ACC112 (cell line): Measurements from ENCODE around the gene TNIK.
A peak's percentile ranks its signal among the peaks of the same experiment; 100 is the strongest.

Experiments used
- H2AFZ ChIP-seq: fragments of 200-600 bp; sonication (generic); one replicate; pipeline ENCODE4 v1.6.0; 2017; ENCODE audit warnings: antibody characterized with exemption, low read length; ENCODE audit not compliant: unreplicated experiment
- H3K27ac ChIP-seq: fragments of 200-600 bp; sonication (generic); 2 replicates; pipeline ENCODE4 v1.5.1; 2014; ENCODE audit warnings: low read depth, mild to moderate bottlenecking, antibody characterized with exemption, low read length, moderate library complexity
- H3K27me3 ChIP-seq: fragments of 200-600 bp; sonication (generic); 2 replicates; pipeline ENCODE4 v1.6.1; 2014; ENCODE audit warnings: mild to moderate bottlenecking, antibody characterized with exemption, low read length, moderate library complexity, mixed read lengths; ENCODE audit not compliant: insufficient read depth
- H3K36me3 ChIP-seq: fragments of 200-600 bp; sonication (generic); 2 replicates; pipeline ENCODE4 v1.6.1; 2016; ENCODE audit warnings: mild to moderate bottlenecking, antibody characterized with exemption, low read length, moderate library complexity, mixed read lengths; ENCODE audit not compliant: insufficient read depth
- H3K4me1 ChIP-seq: fragments of 200-600 bp; sonication (generic); one replicate; pipeline ENCODE4 v1.6.1; 2016; ENCODE audit warnings: low read length, mixed read lengths; ENCODE audit not compliant: insufficient read depth, unreplicated experiment, control insufficient read depth
- H3K4me3 ChIP-seq: fragments of 200-600 bp; sonication (generic); 2 replicates; pipeline ENCODE4 v1.5.1; 2014; ENCODE audit warnings: mild to moderate bottlenecking, low read depth, low read length
- H3K79me2 ChIP-seq: fragments of 200-600 bp; sonication (generic); one replicate; pipeline ENCODE4 v1.6.0; 2016; ENCODE audit warnings: low read length; ENCODE audit not compliant: control insufficient read depth, unreplicated experiment, insufficient read depth

The TNIK gene

DNA sequence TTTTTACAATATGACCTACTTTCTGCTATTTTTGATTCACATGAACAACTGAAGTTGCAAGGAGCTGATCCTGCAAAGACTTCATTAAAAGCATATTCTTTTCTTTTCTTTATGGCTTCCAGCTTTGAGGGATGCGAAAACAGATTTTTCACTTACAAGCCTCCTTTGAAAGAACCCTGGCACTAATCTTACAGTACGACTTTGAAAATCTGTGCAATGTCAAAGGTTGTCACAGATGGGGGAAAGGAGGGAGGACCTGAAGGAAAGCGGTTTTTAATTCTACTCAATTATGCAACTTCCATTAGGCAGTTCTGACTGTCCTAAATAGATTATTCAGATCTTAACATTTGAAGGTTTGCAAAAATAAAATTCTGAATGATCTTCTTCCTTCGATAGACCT lies 130.5 kb downstream of the TNIK start:
- Histone ChIP-seq H3K79me2 (no peaks in the 10 kb centered on the region), H3K36me3 (no peaks in the 10 kb centered on the region), H3K4me3 (no peak overlapping the region), H3K4me1 (peaks cover 12% of the 10 kb centered on the region), H3K27ac (no peak overlapping the region), H3K27me3 (no peaks in the 10 kb centered on the region), H2AFZ (no peak overlapping the region)

DNA sequence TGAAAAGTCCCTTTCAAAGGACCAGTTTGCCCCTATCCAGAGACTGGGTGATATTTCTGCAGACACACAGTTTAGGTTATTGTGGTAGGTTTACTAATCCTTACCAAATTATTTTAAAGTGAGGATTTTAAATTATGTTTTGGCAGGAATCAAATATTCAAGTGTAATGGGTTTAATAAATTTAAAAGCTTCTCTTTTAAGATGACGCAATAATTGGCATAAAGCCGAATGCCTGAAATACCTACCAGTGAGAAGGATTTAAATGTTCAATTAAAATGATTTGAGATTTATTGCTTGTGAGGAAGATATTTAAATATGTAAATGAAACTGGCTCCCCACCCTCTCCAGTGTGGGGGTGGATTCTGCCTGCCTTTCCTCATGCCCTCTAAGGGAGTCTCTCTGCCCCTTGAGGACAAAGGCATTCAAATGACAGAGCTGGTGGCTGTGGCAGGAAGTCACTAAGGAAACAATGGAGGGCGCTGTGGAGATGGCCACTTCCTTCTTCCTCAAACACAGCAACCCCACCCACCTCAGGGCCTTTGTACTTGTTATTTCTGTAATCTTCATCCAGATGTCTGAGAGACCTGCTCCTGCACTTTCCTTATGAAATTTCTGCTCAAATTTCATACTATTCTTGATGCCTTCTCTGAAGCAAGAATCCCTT lies 131.7 kb downstream of the TNIK start:
- H3K27me3 ChIP-seq: no peaks in the 10 kb centered on the region
- H3K4me1 ChIP-seq: peaks cover 20% of the 10 kb centered on the region
- no peak overlapping the region for H3K4me3 ChIP-seq
- no peaks in the 10 kb centered on the region for H3K36me3 ChIP-seq
- no peak overlapping the region for H2AFZ ChIP-seq
- H3K27ac ChIP-seq: no peak overlapping the region
- H3K79me2 ChIP-seq: no peaks in the 10 kb centered on the region

DNA sequence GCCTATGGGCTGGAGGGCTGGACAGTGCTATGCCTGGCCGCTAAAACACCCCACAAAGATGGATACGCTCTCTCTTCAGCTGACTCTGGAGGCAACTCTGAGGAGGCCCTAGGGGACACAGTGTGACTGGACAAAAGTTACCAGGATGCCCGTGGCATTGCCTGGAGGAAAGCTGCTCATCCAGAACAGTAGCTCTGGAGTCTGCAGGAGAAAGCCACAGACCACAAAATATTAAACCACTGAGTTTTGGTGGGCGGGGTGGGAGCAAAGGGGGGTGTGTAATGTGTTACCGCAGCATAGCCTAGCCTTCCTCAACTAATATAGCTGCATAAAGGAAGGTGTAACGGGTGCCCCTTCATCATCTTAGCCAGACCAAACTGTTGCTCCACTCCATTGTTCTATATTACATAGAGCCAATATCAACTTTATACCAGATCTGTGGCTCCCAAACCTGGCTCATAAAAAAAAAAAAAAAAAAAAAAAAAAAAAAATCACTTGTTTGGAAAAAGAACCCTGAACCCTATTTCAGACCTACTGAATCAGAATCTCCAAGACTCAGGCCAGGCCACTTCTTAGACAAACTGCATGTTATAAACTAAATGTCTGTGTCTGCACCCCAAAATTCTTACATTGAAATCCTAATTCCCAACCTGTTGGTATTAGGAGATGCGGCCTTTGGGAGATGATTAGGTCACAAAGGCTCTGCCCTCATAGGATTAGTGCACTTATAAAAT lies 132.6 kb downstream of the TNIK start:
- no peaks in the 10 kb centered on the region for H3K79me2 ChIP-seq
- peaks cover 23% of the 10 kb centered on the region for H3K4me1 ChIP-seq

DNA sequence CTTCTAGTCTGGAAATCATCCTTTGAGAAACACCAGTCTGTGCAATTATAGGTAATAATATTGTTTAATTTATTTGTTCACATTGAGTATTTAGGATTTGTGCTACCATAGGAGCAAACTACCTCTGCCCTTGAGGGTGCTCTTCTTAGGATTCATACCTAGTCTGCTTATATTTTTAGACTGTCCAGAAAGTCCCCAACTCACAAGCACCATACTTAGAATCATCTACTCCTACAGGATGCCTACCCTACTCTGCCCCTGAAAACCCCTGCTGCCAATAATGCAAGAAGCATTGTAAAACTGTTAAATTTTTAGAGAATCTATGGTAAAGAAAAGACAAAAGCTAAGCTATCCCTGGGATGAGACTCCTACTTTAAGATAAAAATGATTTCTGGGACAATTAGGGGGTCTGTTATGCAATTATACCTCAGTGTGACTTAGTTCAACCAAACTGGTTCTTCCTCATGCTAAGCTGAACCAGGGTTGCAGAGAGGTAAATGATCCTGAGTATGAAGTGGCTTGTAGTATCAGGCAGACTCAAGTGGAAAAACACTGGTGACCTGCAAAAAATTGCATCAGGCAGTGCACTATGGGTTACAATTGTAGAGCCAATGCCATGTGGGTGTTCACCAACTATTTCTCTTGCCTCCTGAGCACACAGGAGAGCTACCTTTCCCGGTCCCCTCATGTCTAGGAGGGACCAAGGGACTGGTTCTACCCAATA lies 133.3 kb downstream of the TNIK start:
- Histone ChIP-seq H3K4me1 (peaks cover 23% of the 10 kb centered on the region), H3K27me3 (no peaks in the 10 kb centered on the region), H3K4me3 (no peak overlapping the region), H3K27ac (no peak overlapping the region), H2AFZ (no peak overlapping the region), H3K36me3 (no peaks in the 10 kb centered on the region), H3K79me2 (no peaks in the 10 kb centered on the region)

More for the DNA sequence above, 132.6 kb downstream of the TNIK start:
- no peaks in the 10 kb centered on the region for H3K27me3 ChIP-seq
- no peak overlapping the region for H2AFZ ChIP-seq
- H3K36me3 ChIP-seq: no peaks in the 10 kb centered on the region
- no peak overlapping the region for H3K4me3 ChIP-seq
- no peak overlapping the region for H3K27ac ChIP-seq

DNA sequence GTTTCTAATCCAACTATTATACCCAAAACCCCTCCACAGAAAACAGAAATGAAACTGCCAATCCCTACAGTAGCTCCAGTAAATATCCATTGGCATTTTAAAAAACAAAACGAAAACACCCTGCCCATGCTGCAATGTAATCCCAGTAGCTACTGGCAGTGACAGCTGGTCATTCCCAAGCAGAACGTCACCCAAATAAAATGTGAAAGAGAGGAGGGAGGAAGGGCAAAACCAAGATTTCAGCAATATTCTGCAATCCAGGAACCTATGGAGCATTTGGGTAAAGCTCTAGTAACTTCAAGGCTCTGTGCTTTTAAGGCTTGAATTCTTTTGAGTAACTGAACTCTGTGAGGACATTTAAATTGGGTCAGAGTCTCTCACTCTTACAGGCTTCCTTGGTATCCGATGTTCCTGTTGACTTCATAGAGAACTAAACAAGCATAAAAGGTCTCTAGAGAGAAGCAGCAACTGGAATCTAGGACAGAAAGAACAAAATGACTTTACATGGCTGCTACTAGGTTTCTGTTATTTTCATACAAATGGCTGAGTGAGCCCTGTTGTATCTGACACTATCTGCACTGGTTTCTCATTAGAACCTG lies 136.2 kb downstream of the TNIK start:
- Histone ChIP-seq H3K79me2 (no peaks in the 10 kb centered on the region), H2AFZ (peak overlapping the region; percentile 20), H3K27me3 (no peaks in the 10 kb centered on the region), H3K4me1 (peaks cover 23% of the 10 kb centered on the region), H3K36me3 (no peaks in the 10 kb centered on the region), H3K4me3 (peak overlapping the region; percentile 57), H3K27ac (peak overlapping the region; percentile 12; the same call in 1 of the 2 replicates)

DNA sequence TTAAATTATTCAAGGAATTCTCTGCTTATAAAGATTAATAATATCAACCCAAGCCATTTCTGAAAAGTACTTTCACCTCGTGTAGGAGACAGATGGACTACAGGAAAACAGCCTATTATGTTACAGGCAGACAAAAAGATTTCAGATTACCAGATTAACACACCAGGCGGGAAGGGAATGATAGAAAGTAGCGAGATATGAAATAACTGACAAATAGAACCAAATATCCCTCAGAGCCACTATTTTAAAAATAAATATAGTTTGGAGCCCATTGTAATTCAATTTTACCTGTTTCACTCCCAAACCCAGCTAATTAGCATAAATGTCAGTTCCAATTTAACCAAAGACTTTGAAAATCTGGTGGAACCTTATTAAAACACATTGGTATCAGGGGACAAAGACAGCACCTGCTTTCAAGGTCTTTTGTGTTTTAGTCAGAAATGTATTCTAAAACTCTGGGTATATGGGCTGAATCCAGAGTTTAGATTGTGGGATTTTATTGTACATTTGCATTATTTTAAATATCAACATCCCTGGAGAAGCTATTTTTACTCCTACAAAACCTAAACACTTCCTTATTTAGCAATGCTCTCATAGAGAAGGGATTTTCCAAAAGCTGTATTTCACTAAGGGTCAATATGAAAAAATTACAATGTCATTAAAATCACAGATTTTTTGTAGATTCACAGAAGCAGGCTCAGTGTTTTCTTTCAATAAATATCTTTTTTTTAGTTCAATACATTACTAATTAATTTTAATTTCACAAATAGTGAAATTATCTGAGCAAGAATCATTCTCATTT lies 138.4 kb downstream of the TNIK start:
- no peak overlapping the region for H3K4me3 ChIP-seq
- no peaks in the 10 kb centered on the region for H3K27me3 ChIP-seq
- H3K79me2 ChIP-seq: no peaks in the 10 kb centered on the region
- peaks cover 16% of the 10 kb centered on the region for H3K4me1 ChIP-seq
- no peak overlapping the region for H3K27ac ChIP-seq
- H2AFZ ChIP-seq: no peak overlapping the region
- no peaks in the 10 kb centered on the region for H3K36me3 ChIP-seq

DNA sequence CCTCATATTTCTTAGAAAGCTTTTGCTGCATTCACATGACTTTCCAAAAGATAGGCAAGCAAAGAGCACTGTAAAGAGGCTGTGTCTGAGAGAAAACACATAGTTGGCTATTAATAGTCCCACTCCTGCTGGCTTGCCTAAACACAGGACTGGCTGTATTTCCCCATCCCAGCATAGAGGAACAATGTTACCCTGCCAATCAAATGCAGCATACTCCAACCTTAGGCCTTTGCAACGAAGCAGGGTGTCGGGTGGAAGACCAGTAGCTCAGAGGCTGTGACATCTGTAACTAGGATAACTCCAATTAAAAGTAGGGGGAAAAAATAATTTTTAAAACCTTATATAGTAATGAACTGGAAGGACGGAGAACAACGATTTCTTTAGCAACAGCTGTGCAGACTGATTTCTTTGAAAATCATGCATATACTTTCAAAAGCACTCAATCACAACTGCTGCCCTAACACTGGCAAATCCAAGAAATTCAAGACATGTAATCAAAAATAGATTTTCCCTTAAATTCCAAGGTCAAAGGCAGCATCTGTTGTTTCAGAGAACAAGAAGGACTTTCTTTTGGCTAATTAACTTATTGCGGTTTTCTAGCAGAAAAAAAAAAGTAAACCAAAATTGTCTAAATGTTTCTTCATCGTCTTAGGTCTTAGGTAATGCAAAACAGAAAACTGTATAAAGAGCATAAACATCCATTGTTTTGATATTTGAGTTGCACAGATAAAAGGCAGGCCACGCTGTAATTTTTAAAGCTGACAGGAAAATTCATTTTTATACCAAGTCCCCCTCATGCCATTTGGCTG lies 139.3 kb downstream of the TNIK start:
- Histone ChIP-seq H2AFZ (no peak overlapping the region), H3K36me3 (no peaks in the 10 kb centered on the region), H3K27ac (no peak overlapping the region), H3K4me3 (no peak overlapping the region), H3K27me3 (no peaks in the 10 kb centered on the region), H3K79me2 (no peaks in the 10 kb centered on the region), H3K4me1 (peaks cover 16% of the 10 kb centered on the region)

DNA sequence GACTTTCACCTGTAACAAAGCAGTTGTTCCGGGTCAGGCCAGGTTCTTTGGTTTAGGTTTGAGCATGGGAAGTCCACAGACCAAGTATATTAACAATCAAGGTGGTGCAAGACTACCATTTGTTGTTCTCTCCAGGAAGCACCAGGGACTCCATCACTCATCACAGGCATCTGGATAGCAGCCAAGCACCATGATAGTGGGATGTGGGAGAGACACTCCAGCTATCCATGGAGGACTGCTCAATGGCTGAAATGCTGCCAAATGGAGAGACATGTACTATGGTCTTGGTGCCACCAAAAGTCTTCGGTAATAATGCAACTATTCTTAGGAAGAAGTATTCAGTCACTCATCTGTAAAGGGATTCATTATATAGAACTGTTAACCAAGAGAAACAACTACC lies 143.0 kb downstream of the TNIK start:
- Histone ChIP-seq H3K27me3 (no peaks in the 10 kb centered on the region), H3K27ac (no peak overlapping the region), H3K4me3 (no peak overlapping the region), H2AFZ (no peak overlapping the region), H3K36me3 (no peaks in the 10 kb centered on the region), H3K79me2 (no peaks in the 10 kb centered on the region), H3K4me1 (peaks cover 4% of the 10 kb centered on the region)

DNA sequence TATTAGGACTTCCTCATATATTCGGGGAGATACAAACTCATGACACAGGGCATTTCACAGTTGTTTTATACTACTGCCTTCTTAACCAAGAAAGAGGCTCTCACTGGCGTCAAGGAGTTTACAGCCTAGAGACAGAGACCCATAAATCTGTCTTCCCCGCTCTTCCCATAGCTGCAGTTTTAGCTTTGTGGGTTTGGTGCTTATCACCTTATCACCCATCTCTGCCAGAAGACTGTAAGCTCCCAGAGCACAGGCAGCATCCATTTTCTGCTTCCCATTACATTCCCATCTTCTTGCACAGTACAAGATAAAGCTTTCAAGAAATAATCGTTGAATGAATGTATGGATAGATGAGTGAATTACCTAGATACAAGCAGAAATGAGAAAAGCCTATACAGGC lies 144.3 kb downstream of the TNIK start:
- Histone ChIP-seq H3K79me2 (no peaks in the 10 kb centered on the region), H3K27me3 (no peaks in the 10 kb centered on the region), H3K4me1 (peaks cover 4% of the 10 kb centered on the region), H3K4me3 (no peak overlapping the region), H2AFZ (no peak overlapping the region), H3K27ac (no peak overlapping the region), H3K36me3 (no peaks in the 10 kb centered on the region)
